Fibroblast of lung (primary cell): ENCODE results near the gene MYBPC1.

Experiments
- EZH2 ChIP-seq: IDR thresholded peaks from 2 replicates; pipeline ENCODE4 v1.5.1; 2012; ENCODE audit warnings: low read length, control low read depth, mild to moderate bottlenecking; ENCODE audit errors: missing control alignments
- TF ChIP-seq, protein P1 (sequence below), 2 donors: IDR thresholded peaks in 1 of 2; conservative IDR thresholded peaks in 1 of 2; 1 replicate in 1 of 2; 2 replicates in 1 of 2; pipeline ENCODE4 v1.5.1; 2011 to 2012; ENCODE audit warnings: low read length in 2 of 2, control low read depth in 1 of 2, inconsistent platforms in 1 of 2, low read depth in 1 of 2, mild to moderate bottlenecking in 1 of 2

DNA sequence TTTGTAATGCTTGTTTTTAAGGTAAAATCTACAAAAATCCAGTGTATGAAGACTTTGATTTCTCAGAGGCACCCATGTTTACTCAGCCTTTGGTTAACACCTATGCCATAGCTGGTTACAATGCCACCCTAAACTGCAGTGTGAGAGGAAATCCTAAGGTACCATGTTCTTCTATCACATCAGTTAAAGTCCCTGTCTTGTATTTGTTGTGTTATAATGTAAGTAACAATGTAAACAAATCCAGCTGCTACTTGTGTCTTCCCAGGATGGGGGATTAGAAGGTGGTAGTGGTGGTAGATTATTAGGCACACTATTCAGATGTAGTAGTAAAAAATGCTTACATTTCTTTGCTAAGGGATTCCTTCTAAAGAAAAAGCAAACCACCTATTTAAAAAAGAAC, 83.3 kb downstream of the MYBPC1 start:
- TF ChIP-seq, protein P1, sequence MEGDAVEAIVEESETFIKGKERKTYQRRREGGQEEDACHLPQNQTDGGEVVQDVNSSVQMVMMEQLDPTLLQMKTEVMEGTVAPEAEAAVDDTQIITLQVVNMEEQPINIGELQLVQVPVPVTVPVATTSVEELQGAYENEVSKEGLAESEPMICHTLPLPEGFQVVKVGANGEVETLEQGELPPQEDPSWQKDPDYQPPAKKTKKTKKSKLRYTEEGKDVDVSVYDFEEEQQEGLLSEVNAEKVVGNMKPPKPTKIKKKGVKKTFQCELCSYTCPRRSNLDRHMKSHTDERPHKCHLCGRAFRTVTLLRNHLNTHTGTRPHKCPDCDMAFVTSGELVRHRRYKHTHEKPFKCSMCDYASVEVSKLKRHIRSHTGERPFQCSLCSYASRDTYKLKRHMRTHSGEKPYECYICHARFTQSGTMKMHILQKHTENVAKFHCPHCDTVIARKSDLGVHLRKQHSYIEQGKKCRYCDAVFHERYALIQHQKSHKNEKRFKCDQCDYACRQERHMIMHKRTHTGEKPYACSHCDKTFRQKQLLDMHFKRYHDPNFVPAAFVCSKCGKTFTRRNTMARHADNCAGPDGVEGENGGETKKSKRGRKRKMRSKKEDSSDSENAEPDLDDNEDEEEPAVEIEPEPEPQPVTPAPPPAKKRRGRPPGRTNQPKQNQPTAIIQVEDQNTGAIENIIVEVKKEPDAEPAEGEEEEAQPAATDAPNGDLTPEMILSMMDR (conservative IDR thresholded peaks at IDR 0.05 in 1 of 2, IDR thresholded peaks at IDR 0.05 in 1 of 2; ENCODE audit: low read depth in 1 of 2, low read length in 2 of 2): no peak
- no peak for TF ChIP-seq EZH2
